Camera-type eye (tissue), 1 donor: Measurements from ENCODE around the gene CD86. TPM values are rescaled to one million over a fixed set of nuclear protein-coding genes. Genes with fewer than 3 reads are reported as not detected.

Source experiments
- total RNA-seq: library from RNA; depleted of rRNA; stranded (reverse); fragments of >200 nt; gene quantifications from one replicate; pipeline ENCODE4 v1.2.3, GENCODE V29; 2014

CD86 gene
- 4.0 TPM for total RNA-seq

GRCh38 chr3:122055215-122055614 is at the start of gene CD86:
CD86 (plus strand) TSS chr3:122055362; CDS start chr3:122055490, 128 bp downstream.

GRCh38 chr3:122021811-122022401 is 33.3 kb upstream of the CD86 start, which contains the start of gene ILDR1:
ILDR1 (minus strand) TSS chr3:122022247; CDS start chr3:122022077, 170 bp downstream.

Other genes with a start within 250 kb of the CD86 start
- gene IQCB1, start 220.3 kb upstream of the CD86 start, total RNA-seq = 46.8 TPM
- gene EAF2, start 220.2 kb upstream of the CD86 start, total RNA-seq = 16.3 TPM
- gene SLC15A2, start 161.0 kb upstream of the CD86 start, total RNA-seq = 28.6 TPM
- 0.99 TPM for gene ILDR1, start 33.1 kb upstream of the CD86 start, total RNA-seq
- gene CASR, start 128.3 kb downstream of the CD86 start, total RNA-seq = 0.05 TPM